GM12865 (cell line): Measurements from ENCODE around the gene IFNGR2.
A peak's percentile ranks its signal among the peaks of the same experiment; 100 is the strongest.
"Not testable (repeated sequence)": the region's sequence is repeated elsewhere in the genome, so short reads cannot be mapped to it uniquely, and the experiment has no call there.

Experiments used
- DNase-seq: peaks from one replicate; pipeline ENCODE4 v3.0.0; 2010; ENCODE audit warnings: low read depth
- H3K4me3 ChIP-seq: 2 replicates; pipeline ENCODE4 v1.5.1; 2011; ENCODE audit warnings: mild to moderate bottlenecking, low read depth, low read length, control low read depth
- TF ChIP-seq, protein P1 (sequence below): IDR thresholded peaks from 2 replicates; pipeline ENCODE4 v1.5.1; 2011; ENCODE audit warnings: low read length, control low read depth, low read depth, inconsistent platforms; ENCODE audit not compliant: insufficient read depth; ENCODE audit errors: missing control alignments

The IFNGR2 gene

GRCh38 chr21:33360881-33361602 lies 42.2 kb upstream of the IFNGR2 start:
- TF ChIP-seq, protein P1, sequence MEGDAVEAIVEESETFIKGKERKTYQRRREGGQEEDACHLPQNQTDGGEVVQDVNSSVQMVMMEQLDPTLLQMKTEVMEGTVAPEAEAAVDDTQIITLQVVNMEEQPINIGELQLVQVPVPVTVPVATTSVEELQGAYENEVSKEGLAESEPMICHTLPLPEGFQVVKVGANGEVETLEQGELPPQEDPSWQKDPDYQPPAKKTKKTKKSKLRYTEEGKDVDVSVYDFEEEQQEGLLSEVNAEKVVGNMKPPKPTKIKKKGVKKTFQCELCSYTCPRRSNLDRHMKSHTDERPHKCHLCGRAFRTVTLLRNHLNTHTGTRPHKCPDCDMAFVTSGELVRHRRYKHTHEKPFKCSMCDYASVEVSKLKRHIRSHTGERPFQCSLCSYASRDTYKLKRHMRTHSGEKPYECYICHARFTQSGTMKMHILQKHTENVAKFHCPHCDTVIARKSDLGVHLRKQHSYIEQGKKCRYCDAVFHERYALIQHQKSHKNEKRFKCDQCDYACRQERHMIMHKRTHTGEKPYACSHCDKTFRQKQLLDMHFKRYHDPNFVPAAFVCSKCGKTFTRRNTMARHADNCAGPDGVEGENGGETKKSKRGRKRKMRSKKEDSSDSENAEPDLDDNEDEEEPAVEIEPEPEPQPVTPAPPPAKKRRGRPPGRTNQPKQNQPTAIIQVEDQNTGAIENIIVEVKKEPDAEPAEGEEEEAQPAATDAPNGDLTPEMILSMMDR = peak; percentile 97
- peak; percentile 91 for DNase-seq
- peak overlapping the region; percentile 56 for H3K4me3 ChIP-seq

DNA sequence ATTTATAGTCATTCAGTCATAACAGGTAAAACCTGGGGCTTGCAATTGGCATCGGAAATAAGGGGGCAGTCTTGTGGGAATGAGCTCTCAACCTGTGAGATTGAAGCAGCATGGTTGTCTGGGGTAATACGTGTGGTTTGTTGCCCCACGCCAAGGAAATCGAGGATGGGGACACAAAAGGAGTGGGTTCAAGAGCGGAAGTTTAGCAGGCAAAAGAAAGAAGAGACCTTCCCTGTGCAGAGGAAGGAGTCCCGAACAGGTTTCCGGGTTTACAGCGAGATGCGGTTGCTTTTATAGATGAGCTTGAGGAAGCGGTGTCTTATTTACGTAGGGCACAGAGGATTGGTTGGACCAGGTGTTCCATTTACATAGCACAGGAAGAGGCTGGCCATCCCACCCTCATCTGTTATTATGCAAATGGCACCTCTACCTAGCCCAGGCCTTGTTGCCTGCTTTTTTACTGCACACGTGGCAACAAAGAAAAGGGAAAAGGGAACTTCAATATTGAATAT lies 41.1 kb upstream of the IFNGR2 start:
- peak overlapping the region; percentile 56 for H3K4me3 ChIP-seq
- peak; percentile 90 for DNase-seq

GRCh38 chr21:33363911-33364609 lies 39.2 kb upstream of the IFNGR2 start:
- not testable (repeated sequence) for H3K4me3 ChIP-seq, DNase-seq

More for the DNA sequence above, 41.1 kb upstream of the IFNGR2 start:
- TF ChIP-seq, protein P1 = no peak

- TF ChIP-seq, protein P1 = no peak
- no peak for DNase-seq
- H3K4me3 ChIP-seq = no peak overlapping the region
Measured at GRCh38 chr21:33364830-33365229, 38.4 kb upstream of the IFNGR2 start.

DNA sequence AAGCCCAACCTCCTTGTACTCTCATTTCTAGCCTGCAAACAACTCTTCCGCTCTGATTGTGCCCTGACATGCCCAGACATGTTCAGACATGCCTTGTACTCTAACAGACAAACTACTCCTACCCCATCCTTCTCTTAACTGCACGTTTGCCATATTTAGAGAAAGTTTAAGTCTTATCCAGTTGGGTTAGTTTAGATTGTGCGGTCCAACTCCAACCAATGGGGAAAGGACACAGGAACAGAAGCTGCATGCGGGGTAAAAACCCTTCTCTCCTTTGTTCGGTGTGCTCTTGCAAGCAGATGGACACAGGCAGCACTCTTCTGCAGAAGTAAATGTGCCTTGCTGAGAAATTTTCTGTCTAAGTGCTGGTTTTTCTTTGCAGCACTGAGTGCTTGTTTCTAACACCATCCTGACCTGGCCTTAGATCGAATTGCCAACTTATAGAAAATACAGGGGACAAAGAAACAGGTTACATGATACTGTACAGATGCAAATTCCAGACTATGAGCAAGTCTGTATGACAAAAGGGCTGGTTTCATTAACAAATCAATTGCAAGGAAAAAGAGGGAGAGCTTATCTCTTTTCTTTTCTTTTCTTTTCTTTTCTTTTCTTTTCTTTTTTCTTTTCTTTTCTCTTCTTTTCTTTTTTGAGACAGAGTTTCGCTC lies 35.8 kb upstream of the IFNGR2 start:
- DNase-seq = peak; percentile 40
- TF ChIP-seq, protein P1 = no peak
- H3K4me3 ChIP-seq = no peak overlapping the region

DNA sequence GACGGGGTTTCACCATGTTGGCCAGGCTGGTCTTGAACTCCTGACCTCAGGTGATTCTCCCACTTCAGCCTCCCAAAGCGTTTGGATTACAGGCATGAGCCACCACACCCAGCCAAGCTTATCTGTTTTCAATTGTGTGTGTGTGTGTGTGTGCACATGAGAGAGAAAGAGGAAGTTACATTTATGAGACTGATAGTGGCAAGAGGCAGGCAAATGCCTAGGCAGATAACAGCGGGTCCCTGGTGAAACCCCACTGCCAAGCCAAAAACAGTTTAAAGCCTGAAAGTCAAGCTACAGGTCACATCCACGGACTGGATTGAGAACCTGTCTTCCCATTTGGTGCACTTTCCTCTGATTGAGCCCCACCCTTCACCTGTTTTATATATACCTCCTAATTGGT lies 35.1 kb upstream of the IFNGR2 start:
- DNase-seq = peak; percentile 41
- H3K4me3 ChIP-seq = no peak overlapping the region
- TF ChIP-seq, protein P1 = no peak

DNA sequence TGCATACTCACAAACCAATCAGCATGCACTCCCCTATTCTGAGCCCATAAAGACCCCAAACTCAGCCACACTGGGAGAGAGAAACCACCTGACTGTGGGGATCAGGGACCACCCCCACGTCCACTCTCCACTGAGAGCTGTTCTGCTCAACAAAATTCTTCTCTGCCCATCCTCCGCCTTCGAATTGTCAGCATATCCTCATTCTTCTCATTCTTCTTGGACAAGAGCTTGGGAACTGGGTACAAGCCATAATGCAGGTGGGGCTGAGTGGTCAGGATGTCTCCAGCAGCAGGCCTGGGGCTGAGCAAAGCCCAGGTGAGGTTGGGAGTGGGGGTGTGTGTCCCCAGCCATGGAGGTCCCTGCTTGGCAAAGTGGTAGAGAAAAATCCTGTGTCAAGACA lies 34.6 kb upstream of the IFNGR2 start:
- H3K4me3 ChIP-seq = no peak overlapping the region
- DNase-seq = no peak
- TF ChIP-seq, protein P1 = no peak
